DOHH2 (cell line): Measurements from ENCODE around the gene NFE2L2.

Source experiments
- H3F3A ChIP-seq: fragments of 200-600 bp; sonication (generic), shearing (Covaris generic); 2 replicates; pipeline ENCODE4 v1.6.0; 2016; ENCODE audit warnings: antibody characterized with exemption, mild to moderate bottlenecking; ENCODE audit not compliant: control insufficient read depth, insufficient read depth
- H3K27ac ChIP-seq: fragments of 200-600 bp; sonication (generic); 2 replicates; pipeline ENCODE4 v1.5.1; 2014; ENCODE audit warnings: low read depth, mild to moderate bottlenecking, low read length, moderate library complexity
- H3K27me3 ChIP-seq: fragments of 200-600 bp; sonication (generic); 2 replicates; pipeline ENCODE4 v1.6.1; 2014; ENCODE audit warnings: mild to moderate bottlenecking, low read length, mixed read lengths; ENCODE audit not compliant: control insufficient read depth
- H3K36me3 ChIP-seq: fragments of 200-600 bp; sonication (generic); 2 replicates; pipeline ENCODE4 v1.6.1; 2014; ENCODE audit warnings: mild to moderate bottlenecking, low read length, moderate library complexity, mixed read lengths; ENCODE audit not compliant: control insufficient read depth
- H3K4me1 ChIP-seq: fragments of 200-600 bp; sonication (generic); 2 replicates; pipeline ENCODE4 v1.6.1; 2014; ENCODE audit warnings: mild to moderate bottlenecking, low read length, mixed read lengths; ENCODE audit not compliant: control insufficient read depth
- H3K4me2 ChIP-seq: fragments of 200-600 bp; sonication (generic); 2 replicates; pipeline ENCODE4 v1.6.0; 2014; ENCODE audit warnings: mild to moderate bottlenecking, low read length, moderate library complexity
- H3K4me3 ChIP-seq: fragments of 200-600 bp; sonication (generic); 2 replicates; pipeline ENCODE4 v1.5.1; 2014; ENCODE audit warnings: mild to moderate bottlenecking, low read length, mixed read lengths
- H3K79me2 ChIP-seq: fragments of 200-600 bp; sonication (generic); 2 replicates; pipeline ENCODE4 v1.6.1; 2014; ENCODE audit warnings: mild to moderate bottlenecking, low read length, mixed read lengths; ENCODE audit not compliant: control insufficient read depth
- H3K9me2 ChIP-seq: fragments of 200-600 bp; sonication (generic); replicated peaks from 2 replicates; pipeline ENCODE4 v1.6.1; 2014; ENCODE audit warnings: mild to moderate bottlenecking, low read length, mixed read lengths; ENCODE audit not compliant: control insufficient read depth
- H3K9me3 ChIP-seq: fragments of 200-600 bp; sonication (generic); 2 replicates; pipeline ENCODE4 v1.6.1; 2014; ENCODE audit warnings: antibody characterized with exemption, low read length, mixed read lengths; ENCODE audit not compliant: control insufficient read depth, insufficient read depth
- H4K20me1 ChIP-seq: fragments of 200-600 bp; sonication (generic); 2 replicates; pipeline ENCODE4 v1.6.0; 2014; ENCODE audit warnings: low read depth, mild to moderate bottlenecking, antibody characterized with exemption, low read length, moderate library complexity; ENCODE audit not compliant: control insufficient read depth, insufficient read depth
- EZH2phosphoT487 ChIP-seq: fragments of 200-600 bp; sonication (generic); IDR thresholded peaks from 2 replicates; pipeline ENCODE4 v1.6.1; 2017; ENCODE audit warnings: borderline replicate concordance, mild to moderate bottlenecking, antibody characterized with exemption, low read length, moderate library complexity, mixed read lengths
- TF ChIP-seq, protein P1 (sequence below): fragments of 200-600 bp; sonication (generic); IDR thresholded peaks from one replicate; pipeline ENCODE4 v1.5.1; 2014; ENCODE audit warnings: antibody characterized with exemption, mild to moderate bottlenecking, low read depth, low read length; ENCODE audit not compliant: poor library complexity, severe bottlenecking

NFE2L2 gene

DNA sequence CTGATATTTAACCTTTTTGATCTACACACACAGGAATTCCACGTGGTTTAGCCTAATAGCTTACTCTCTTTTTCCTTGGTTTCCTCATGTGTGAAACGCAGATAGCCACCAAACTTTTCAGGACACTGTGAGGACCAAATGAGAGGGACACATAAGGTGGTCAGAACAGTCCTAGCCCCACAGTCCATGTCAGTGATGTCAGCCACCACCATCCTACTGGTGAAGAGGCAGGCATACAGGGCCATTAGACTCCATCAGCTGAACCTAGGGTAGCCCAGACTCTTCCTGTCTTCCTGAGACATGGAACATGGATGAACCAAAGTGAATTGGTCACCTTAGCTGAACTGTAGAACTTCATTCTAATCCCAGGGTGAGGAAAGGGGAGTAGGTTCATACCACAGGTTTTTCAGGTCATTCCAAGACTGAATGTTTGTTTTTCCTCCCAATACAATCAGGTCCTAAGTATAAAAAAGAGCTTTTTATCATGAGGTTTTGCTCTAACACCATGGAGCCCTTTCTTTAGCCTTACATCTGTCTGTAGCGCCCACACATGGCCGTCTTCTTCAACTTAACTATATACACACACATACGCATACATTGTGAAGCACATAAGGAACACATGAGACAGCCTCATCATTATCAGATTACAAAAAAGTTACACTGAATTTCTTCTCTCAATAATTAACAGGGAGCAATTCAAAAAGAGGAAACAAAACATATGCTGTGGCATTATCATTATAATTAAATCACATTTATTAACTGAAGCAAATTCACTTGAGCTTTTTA, 18.5 kb upstream of the NFE2L2 start:
- Histone ChIP-seq H3K36me3 (no peaks in the 10 kb centered on the region), H3K4me1 (peaks cover 28% of the 10 kb centered on the region), H3K9me3 (no peaks in the 10 kb centered on the region), H3K4me3 (no peak overlapping the region), H4K20me1 (no peaks in the 10 kb centered on the region), H3K27ac (no peak overlapping the region), H3K4me2 (no peak overlapping the region), H3K27me3 (no peaks in the 10 kb centered on the region), H3K79me2 (no peaks in the 10 kb centered on the region), H3K9me2 (no peaks in the 10 kb centered on the region), H3F3A (no peaks in the 10 kb centered on the region)
- TF ChIP-seq EZH2phosphoT487 = no peak
- TF ChIP-seq, protein P1, sequence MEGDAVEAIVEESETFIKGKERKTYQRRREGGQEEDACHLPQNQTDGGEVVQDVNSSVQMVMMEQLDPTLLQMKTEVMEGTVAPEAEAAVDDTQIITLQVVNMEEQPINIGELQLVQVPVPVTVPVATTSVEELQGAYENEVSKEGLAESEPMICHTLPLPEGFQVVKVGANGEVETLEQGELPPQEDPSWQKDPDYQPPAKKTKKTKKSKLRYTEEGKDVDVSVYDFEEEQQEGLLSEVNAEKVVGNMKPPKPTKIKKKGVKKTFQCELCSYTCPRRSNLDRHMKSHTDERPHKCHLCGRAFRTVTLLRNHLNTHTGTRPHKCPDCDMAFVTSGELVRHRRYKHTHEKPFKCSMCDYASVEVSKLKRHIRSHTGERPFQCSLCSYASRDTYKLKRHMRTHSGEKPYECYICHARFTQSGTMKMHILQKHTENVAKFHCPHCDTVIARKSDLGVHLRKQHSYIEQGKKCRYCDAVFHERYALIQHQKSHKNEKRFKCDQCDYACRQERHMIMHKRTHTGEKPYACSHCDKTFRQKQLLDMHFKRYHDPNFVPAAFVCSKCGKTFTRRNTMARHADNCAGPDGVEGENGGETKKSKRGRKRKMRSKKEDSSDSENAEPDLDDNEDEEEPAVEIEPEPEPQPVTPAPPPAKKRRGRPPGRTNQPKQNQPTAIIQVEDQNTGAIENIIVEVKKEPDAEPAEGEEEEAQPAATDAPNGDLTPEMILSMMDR = no peak

DNA sequence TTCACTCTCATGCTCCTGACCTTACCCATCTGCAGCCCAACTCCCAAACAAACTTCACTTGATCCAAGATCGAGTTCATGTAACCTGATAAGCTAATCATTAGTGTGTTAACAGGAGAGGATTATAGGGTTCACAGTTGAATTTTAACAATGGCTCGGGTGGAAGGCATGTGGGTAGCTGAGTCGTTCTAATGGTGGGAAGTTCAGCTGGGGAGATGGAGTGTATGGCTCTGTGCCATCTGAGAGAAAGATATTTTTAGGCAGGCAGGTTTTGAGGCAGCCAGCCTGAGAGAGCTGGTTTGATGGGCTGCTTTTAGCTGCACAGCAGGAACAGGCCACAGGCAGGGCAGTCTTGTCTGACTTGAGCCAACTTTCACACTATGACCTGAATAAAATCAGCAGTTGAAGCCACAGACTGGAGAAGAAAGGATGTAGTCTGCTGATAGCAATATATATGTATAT, 17.7 kb upstream of the NFE2L2 start:
- Histone ChIP-seq H3K79me2 (no peaks in the 10 kb centered on the region), H3F3A (no peaks in the 10 kb centered on the region), H3K36me3 (no peaks in the 10 kb centered on the region), H4K20me1 (no peaks in the 10 kb centered on the region), H3K9me3 (no peaks in the 10 kb centered on the region), H3K4me1 (peaks cover 28% of the 10 kb centered on the region), H3K27ac (no peak overlapping the region), H3K9me2 (no peaks in the 10 kb centered on the region), H3K27me3 (no peaks in the 10 kb centered on the region), H3K4me2 (peak overlapping the region; percentile 9; the same call in 1 of the 2 replicates), H3K4me3 (no peak overlapping the region)
- TF ChIP-seq, protein P1 = no peak
- no peak for TF ChIP-seq EZH2phosphoT487

DNA sequence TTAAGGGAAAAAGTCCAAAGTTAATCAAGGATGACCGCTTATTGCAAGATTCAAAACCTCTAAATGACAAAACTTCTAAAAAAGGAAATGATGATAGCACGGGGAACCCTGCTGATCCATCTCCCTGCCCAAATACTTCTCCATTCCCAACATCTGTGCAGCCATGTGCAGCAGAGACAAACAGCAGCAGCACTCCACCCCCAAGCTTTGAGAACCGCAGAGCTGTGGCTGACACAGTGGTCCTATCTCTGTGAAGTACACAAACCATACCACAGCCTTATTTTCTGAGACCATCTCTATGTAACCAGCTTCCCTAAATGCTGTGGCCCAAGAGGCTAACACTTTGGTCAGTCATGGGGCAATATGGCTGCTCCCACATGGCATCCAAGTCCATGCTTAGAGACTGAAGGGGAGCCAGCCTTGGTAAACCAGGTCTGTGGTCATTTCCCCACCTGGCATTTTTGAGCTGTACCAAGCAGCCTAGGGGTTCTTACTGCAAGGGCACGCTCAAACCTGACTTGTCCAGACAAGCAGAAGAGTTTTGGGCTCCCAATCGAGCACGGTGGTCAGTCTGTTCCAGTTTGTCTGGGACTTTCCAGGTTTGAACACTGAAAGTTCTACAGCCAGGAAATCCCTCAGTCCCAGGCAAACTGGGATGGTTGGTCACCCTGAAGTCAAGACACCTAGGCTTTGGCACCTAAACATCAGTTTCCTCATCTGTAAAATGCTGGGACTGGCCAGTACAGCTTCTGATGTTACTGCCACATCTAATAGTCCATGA, 17.1 kb upstream of the NFE2L2 start:
- no peaks in the 10 kb centered on the region for H3K9me2 ChIP-seq
- H3K9me3 ChIP-seq = no peaks in the 10 kb centered on the region
- no peak overlapping the region for H3K27ac ChIP-seq
- H3F3A ChIP-seq = no peaks in the 10 kb centered on the region
- no peaks in the 10 kb centered on the region for H4K20me1 ChIP-seq
- no peaks in the 10 kb centered on the region for H3K36me3 ChIP-seq
- peak overlapping the region; percentile 9 for H3K4me2 ChIP-seq
- H3K79me2 ChIP-seq = no peaks in the 10 kb centered on the region
- peaks cover 28% of the 10 kb centered on the region for H3K4me1 ChIP-seq
- H3K4me3 ChIP-seq = no peak overlapping the region
- H3K27me3 ChIP-seq = no peaks in the 10 kb centered on the region
- no peak for TF ChIP-seq EZH2phosphoT487
- TF ChIP-seq, protein P1 = no peak
